Gastrocnemius medialis (tissue), 4 donors: ENCODE measurements around the gene LDLRAD3.

Source experiments
- POLR2A ChIP-seq, 2 donors: fragments of 450-650 bp; IDR thresholded peaks; one replicate each; pipeline ENCODE4 v1.6.1; 2017; ENCODE audit warnings: antibody characterized with exemption in 2 of 2, mild to moderate bottlenecking in 2 of 2, moderate library complexity in 2 of 2
- TF ChIP-seq, protein P1 (sequence below), 5 experiments: fragments of 450-650 bp in 3 of 5; fragments of 200-600 bp in 2 of 5; sonication (generic) in 2 of 5; IDR thresholded peaks in 4 of 5; conservative IDR thresholded peaks in 1 of 5; 1 replicate in 4 of 5; 2 replicates in 1 of 5; pipeline ENCODE4 v1.5.1; 2016 to 2019; ENCODE audit warnings: antibody characterized with exemption in 5 of 5, mild to moderate bottlenecking in 3 of 5, moderate library complexity in 3 of 5

GRCh38 chr11:36228689-36229088 lies 284.8 kb downstream of the LDLRAD3 start:
- no peak for TF ChIP-seq POLR2A (IDR thresholded peaks at IDR 0.05)
- TF ChIP-seq, protein P1, sequence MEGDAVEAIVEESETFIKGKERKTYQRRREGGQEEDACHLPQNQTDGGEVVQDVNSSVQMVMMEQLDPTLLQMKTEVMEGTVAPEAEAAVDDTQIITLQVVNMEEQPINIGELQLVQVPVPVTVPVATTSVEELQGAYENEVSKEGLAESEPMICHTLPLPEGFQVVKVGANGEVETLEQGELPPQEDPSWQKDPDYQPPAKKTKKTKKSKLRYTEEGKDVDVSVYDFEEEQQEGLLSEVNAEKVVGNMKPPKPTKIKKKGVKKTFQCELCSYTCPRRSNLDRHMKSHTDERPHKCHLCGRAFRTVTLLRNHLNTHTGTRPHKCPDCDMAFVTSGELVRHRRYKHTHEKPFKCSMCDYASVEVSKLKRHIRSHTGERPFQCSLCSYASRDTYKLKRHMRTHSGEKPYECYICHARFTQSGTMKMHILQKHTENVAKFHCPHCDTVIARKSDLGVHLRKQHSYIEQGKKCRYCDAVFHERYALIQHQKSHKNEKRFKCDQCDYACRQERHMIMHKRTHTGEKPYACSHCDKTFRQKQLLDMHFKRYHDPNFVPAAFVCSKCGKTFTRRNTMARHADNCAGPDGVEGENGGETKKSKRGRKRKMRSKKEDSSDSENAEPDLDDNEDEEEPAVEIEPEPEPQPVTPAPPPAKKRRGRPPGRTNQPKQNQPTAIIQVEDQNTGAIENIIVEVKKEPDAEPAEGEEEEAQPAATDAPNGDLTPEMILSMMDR (IDR thresholded peaks at IDR 0.05 in 4 of 5, conservative IDR thresholded peaks at IDR 0.05 in 1 of 5), result no peak
